B cell (primary cell): Measurements from ENCODE around the gene UBALD2. TPM values are rescaled to one million over a fixed set of nuclear protein-coding genes. Genes with fewer than 3 reads are reported as not detected.

ENCODE experiments used
- ATAC-seq: fragments of 200-7000 bp; cut with Tn5 transposase; one replicate; pipeline ENCODE4 v1.10.0; 2021; ENCODE audit warnings: low read depth, mild to moderate bottlenecking, moderate number of reproducible peaks, moderate library complexity
- CTCF ChIA-PET: fragments of 350-600 bp; sonication (Branson Sonifier 250); formaldehyde crosslinking; loops from one replicate; lab custom pipeline; 2021; ENCODE audit warnings: antibody characterized with exemption, inconsistent platforms; lab: Charles Lee
- POLR2A ChIA-PET: fragments of 350-600 bp; sonication (Branson Sonifier 250); formaldehyde crosslinking; loops from one replicate; lab custom pipeline; 2021; ENCODE audit warnings: antibody characterized with exemption; lab: Charles Lee
- DNase-seq: peaks from one replicate; pipeline ENCODE4 v3.0.0; 2013
- H2AFZ ChIP-seq: 2 replicates; pipeline ENCODE4 v1.6.1; 2012; ENCODE audit warnings: mild to moderate bottlenecking, low read depth, low read length; ENCODE audit not compliant: insufficient read depth, poor library complexity, severe bottlenecking
- H3K27ac ChIP-seq, 2 donors: 1 replicate in 1 of 2; 2 replicates in 1 of 2; pipeline ENCODE4 v1.5.1; 2012 to 2013; ENCODE audit warnings: low read length in 2 of 2, mild to moderate bottlenecking in 2 of 2, moderate library complexity in 1 of 2
- H3K27me3 ChIP-seq, 4 experiments: fragments of 200-600 bp in 1 of 4; sonication (generic) in 1 of 4; replicated peaks in 1 of 4; 1 replicate in 2 of 4; 2 replicates in 2 of 4; pipeline versions ENCODE4 v1.6.1 to v1.7.0; 2013 to 2016; ENCODE audit warnings: low read length in 3 of 4, mild to moderate bottlenecking in 2 of 4, mixed read lengths in 1 of 4, moderate library complexity in 1 of 4; ENCODE audit not compliant: insufficient read depth in 4 of 4, control insufficient read depth in 3 of 4; ENCODE audit errors: control extremely low read depth in 1 of 4
- H3K36me3 ChIP-seq, 2 experiments: replicated peaks in 1 of 2; 1 replicate in 1 of 2; 2 replicates in 1 of 2; pipeline versions ENCODE4 v1.6.1 to v1.7.1; 2013; ENCODE audit warnings: low read length in 1 of 2; ENCODE audit not compliant: insufficient read depth in 2 of 2, control insufficient read depth in 1 of 2; ENCODE audit errors: control extremely low read depth in 1 of 2, extremely low read depth in 1 of 2
- H3K4me1 ChIP-seq, 2 donors: fragments of 200-600 bp in 1 of 2; sonication (generic) in 1 of 2; 1 replicate in 1 of 2; 2 replicates in 1 of 2; pipeline versions ENCODE4 v1.5.1 to v1.6.1; 2013 to 2017; ENCODE audit warnings: low read length in 2 of 2; ENCODE audit not compliant: control insufficient read depth in 2 of 2, insufficient read depth in 2 of 2
- H3K4me2 ChIP-seq: replicated peaks from 2 replicates; pipeline ENCODE3; 2012; ENCODE audit warnings: mild to moderate bottlenecking, low read depth, low read length; ENCODE audit not compliant: poor library complexity, severe bottlenecking
- H3K4me3 ChIP-seq, 5 experiments: fragments of 200-600 bp in 1 of 5; sonication (generic) in 1 of 5; 1 replicate in 3 of 5; 2 replicates in 2 of 5; pipeline versions ENCODE4 v1.5.1 to v1.7.0; 2011 to 2016; ENCODE audit warnings: low read length in 4 of 5, mild to moderate bottlenecking in 4 of 5, low read depth in 2 of 5, control low read depth in 1 of 5, moderate library complexity in 1 of 5; ENCODE audit not compliant: insufficient read depth in 1 of 5; ENCODE audit errors: control extremely low read depth in 1 of 5, extremely low read depth in 1 of 5
- H3K79me2 ChIP-seq: fragments of 200-600 bp; sonication (generic); one replicate; pipeline ENCODE4 v1.6.0; 2016; ENCODE audit warnings: low read length; ENCODE audit not compliant: control insufficient read depth, insufficient read depth
- H3K9ac ChIP-seq: fragments of 200-600 bp; sonication (generic); 2 replicates; pipeline ENCODE4 v1.6.1; 2017; ENCODE audit warnings: mild to moderate bottlenecking, low read length, moderate library complexity
- H3K9me3 ChIP-seq, 3 donors: one replicate each; pipeline versions ENCODE4 v1.6.1 to v1.7.1; 2013; ENCODE audit warnings: low read length in 2 of 3; ENCODE audit not compliant: control insufficient read depth in 2 of 3, insufficient read depth in 1 of 3; ENCODE audit errors: control extremely low read depth in 1 of 3
- H4K20me1 ChIP-seq: 2 replicates; pipeline ENCODE4 v1.6.0; 2012; ENCODE audit warnings: mild to moderate bottlenecking, low read length; ENCODE audit not compliant: insufficient read depth, control insufficient read depth, poor library complexity, severe bottlenecking
- H3K27ac Mint-ChIP-seq: one replicate; pipeline ENCODE4 v1.8.0; 2021; ENCODE audit warnings: mixed read lengths
- H3K27me3 Mint-ChIP-seq: one replicate; pipeline ENCODE4 v1.8.0; 2021; ENCODE audit warnings: mixed read lengths
- H3K4me1 Mint-ChIP-seq: one replicate; pipeline ENCODE4 v1.8.0; 2021; ENCODE audit warnings: mixed read lengths
- H3K4me3 Mint-ChIP-seq: one replicate; pipeline ENCODE4 v1.8.0; 2021; ENCODE audit warnings: mixed read lengths
- H3K9me3 Mint-ChIP-seq: one replicate; pipeline ENCODE4 v1.8.0; 2022; ENCODE audit warnings: mixed read lengths; ENCODE audit not compliant: insufficient read depth
- CTCF ChIP-seq: fragments of 200-600 bp; IDR thresholded peaks from one replicate; pipeline ENCODE4 v1.8.0; 2022; ENCODE audit warnings: antibody characterized with exemption, mild to moderate bottlenecking
- EZH2 ChIP-seq: IDR thresholded peaks from 2 replicates; pipeline ENCODE4 v1.6.1; 2012; ENCODE audit warnings: borderline replicate concordance, low read depth, mild to moderate bottlenecking, moderate library complexity, low read length; ENCODE audit not compliant: insufficient read depth, poor library complexity, severe bottlenecking
- WGBS: methylation state at CpG from one replicate; pipeline ENCODE4 v1.1.5; 2013; ENCODE audit warnings: missing lambda C conversion rate; ENCODE audit not compliant: insufficient coverage; 5-methylcytosine and 5-hydroxymethylcytosine counted together
- intact Hi-C: fragments of 100-400 bp; cut with micrococcal nuclease; formaldehyde crosslinking; loops from one replicate; pipeline ENCODE4 v1.10.0; 2022
- polyA plus RNA-seq: library from polyadenylated mRNA; depleted of rRNA; stranded (reverse); fragments of >200 nt; gene quantifications from 2 replicates; pipeline ENCODE4 v1.2.3, GENCODE V29; 2012
- total RNA-seq, 2 donors: library from RNA; stranded (reverse); fragments of 120-200 nt in 1 of 2; gene quantifications; 1 replicate in 1 of 2; 2 replicates in 1 of 2; pipeline versions ENCODE4 v1.2.3 to v1.2.4, GENCODE V29; 2013 to 2022

Gene UBALD2
- total and polyA plus RNA-seq, 2 donors (not counting 1 experiment from before 2014, with no cell fraction given), result 78.9 to 155 TPM

GRCh38 chr17:76247304-76247703 lies 17.8 kb upstream of the UBALD2 start:
- H3K4me3 ChIP-seq, result no peak overlapping the region
- ChIA-PET CTCF (interaction anchor here (0.8 to 2.3 kb wide), 7 partner anchors 13 to 65 kb away, joined by 3 to 15 read pairs (median 4); no protein-coding TSS in a partner anchor), POLR2A (interaction anchor here (2.4 kb wide), 1 partner anchor 20 kb away, joined by 6 read pairs; no protein-coding TSS in a partner anchor)
- peaks cover 24% of the 10 kb centered on the region for H3K4me1 Mint-ChIP-seq
- no peak overlapping the region for H3K27ac Mint-ChIP-seq
- DNase-seq, result no peak
- H3K27ac ChIP-seq, result no peak overlapping the region
- H3K4me1 ChIP-seq, result peaks cover 20% of the 10 kb centered on the region in 2 donors
- peaks cover 4% of the 10 kb centered on the region for H3K79me2 ChIP-seq
- no peaks in the 10 kb centered on the region for H3K36me3 ChIP-seq
- WGBS, result 98% methylated on average over 4 of the region's 8 CpGs
- no peak overlapping the region for H3K9ac ChIP-seq
- no peak overlapping the region for H3K4me3 Mint-ChIP-seq
- H3K27me3 ChIP-seq, result peaks cover 0 to 20% (median 11%) of the 10 kb centered on the region in 4 experiments
- no peak for ATAC-seq
- H3K9me3 Mint-ChIP-seq, result no peaks in the 10 kb centered on the region
- H4K20me1 ChIP-seq, result no peaks in the 10 kb centered on the region
- intact Hi-C loops, result no loop called here
- H3K27me3 Mint-ChIP-seq, result peaks cover 20% of the 10 kb centered on the region
- no peak overlapping the region for H2AFZ ChIP-seq
- H3K9me3 ChIP-seq, result no peaks in the 10 kb centered on the region
- H3K4me2 ChIP-seq, result no peak overlapping the region
- TF ChIP-seq EZH2, result no peak
- no peak for TF ChIP-seq CTCF

- H3K4me2 ChIP-seq, result no peak overlapping the region
- peaks cover 0 to 11% (median 6%) of the 10 kb centered on the region in 4 experiments for H3K27me3 ChIP-seq
- ChIA-PET POLR2A (no interaction called here), CTCF (interaction anchor here (0.8 to 1.4 kb wide), 3 partner anchors 12 to 66 kb away, joined by 3 to 4 read pairs (median 4); no protein-coding TSS in a partner anchor)
- Mint-ChIP-seq H3K9me3 (no peaks in the 10 kb centered on the region), H3K27me3 (peaks cover 12% of the 10 kb centered on the region), H3K27ac (no peak overlapping the region), H3K4me1 (peaks cover 31% of the 10 kb centered on the region), H3K4me3 (no peak overlapping the region)
- no peaks in the 10 kb centered on the region for H3K9me3 ChIP-seq
- no peak overlapping the region for H3K27ac ChIP-seq
- peaks cover 4% of the 10 kb centered on the region for H3K79me2 ChIP-seq
- intact Hi-C loops, result no loop called here
- H3K36me3 ChIP-seq, result no peaks in the 10 kb centered on the region
- no peak overlapping the region for H2AFZ ChIP-seq
- H3K4me3 ChIP-seq, result no peak overlapping the region
- no peak for DNase-seq
- 95% methylated on average over 4 of the region's 11 CpGs for WGBS
- no peaks in the 10 kb centered on the region for H4K20me1 ChIP-seq
- H3K4me1 ChIP-seq, result peaks cover 29% of the 10 kb centered on the region in 2 donors
- TF ChIP-seq EZH2 (no peak), CTCF (no peak)
- no peak overlapping the region for H3K9ac ChIP-seq
- no peak for ATAC-seq
Measured at GRCh38 chr17:76248013-76248782, 16.9 kb upstream of the UBALD2 start.
